Stomach (tissue), 19 donors: ENCODE data around the gene SLC12A7. TPM values are rescaled to one million over a fixed set of nuclear protein-coding genes. Genes with fewer than 3 reads are reported as not detected.
A peak's percentile ranks its signal among the peaks of the same experiment; 100 is the strongest.

Experiments used
- DNase-seq, 2 donors: peaks; one replicate each; pipeline versions ENCODE4 v3.0.0 to v3.0.0-alpha.2; 2013 to 2019
- H3K27ac ChIP-seq, 5 donors: fragments of 200-600 bp in 4 of 5; sonication (generic) in 4 of 5; one replicate each; pipeline ENCODE4 v1.5.1; 2013 to 2019; ENCODE audit warnings: mild to moderate bottlenecking in 1 of 5, moderate library complexity in 1 of 5
- H3K27me3 ChIP-seq, 3 donors: fragments of 200-600 bp; sonication (generic); one replicate each; pipeline ENCODE4 v1.5.1; 2017 to 2019; ENCODE audit warnings: mixed run types in 1 of 3
- H3K36me3 ChIP-seq, 4 donors: fragments of 200-600 bp; sonication (generic); 1 replicate in 3 of 4; 2 replicates in 1 of 4; pipeline ENCODE4 v1.5.1; 2016 to 2019
- H3K4me1 ChIP-seq, 4 donors: fragments of 200-600 bp; sonication (generic); one replicate each; pipeline ENCODE4 v1.5.1; 2016 to 2019
- H3K4me3 ChIP-seq, 4 donors: fragments of 200-600 bp; sonication (generic) in 3 of 4; one replicate each; pipeline ENCODE4 v1.5.1; 2016 to 2019; ENCODE audit warnings: mild to moderate bottlenecking in 1 of 4
- H3K9me3 ChIP-seq, 4 donors: fragments of 200-600 bp; sonication (generic); one replicate each; pipeline ENCODE4 v1.5.1; 2016 to 2019
- EP300 ChIP-seq: sonication (generic); formaldehyde crosslinking; IDR thresholded peaks from one replicate; pipeline ENCODE4 v1.6.1; 2017; ENCODE audit warnings: antibody characterized with exemption
- POLR2A ChIP-seq, 4 donors: fragments of 450-650 bp; IDR thresholded peaks; one replicate each; pipeline ENCODE4 v1.6.1; 2016; ENCODE audit warnings: antibody characterized with exemption in 4 of 4, control low read depth in 2 of 4, mild to moderate bottlenecking in 1 of 4, moderate library complexity in 1 of 4
- POLR2AphosphoS5 ChIP-seq, 3 donors: sonication (generic); formaldehyde crosslinking; IDR thresholded peaks; one replicate each; pipeline ENCODE4 v1.6.1; 2016; ENCODE audit warnings: antibody characterized with exemption in 3 of 3
- WGBS, 5 donors: extraction: QIAGEN DNeasy Blood & Tissue Kit in 3 of 5; methylation state at CpG; one replicate each; pipeline versions ENCODE4 v1.1.5 to v1.1.7; 2013 to 2018; 5-methylcytosine and 5-hydroxymethylcytosine counted together
- intact Hi-C: fragments of 100-400 bp; cut with DNase I; formaldehyde crosslinking; loops from one replicate; pipeline ENCODE4 v1.15.1; 2023; ENCODE audit warnings: low total_unique reads
- long read RNA-seq, 10 donors: transcript quantifications; one replicate each; lab custom pipeline, GENCODE V29; 2026
- polyA plus RNA-seq, 3 donors: library from polyadenylated mRNA; stranded (reverse); fragments of 200-250 nt; gene quantifications; one replicate each; pipeline ENCODE4 v1.2.3, GENCODE V29; 2013
- total RNA-seq, 5 donors: library from RNA; depleted of rRNA; stranded (reverse); fragments of >200 nt; gene quantifications; one replicate each; pipeline versions ENCODE4 v1.1.0 to v1.2.3, GENCODE V29; 2014 to 2016
- TF ChIP-seq, protein P1 (sequence below), 7 experiments: fragments of 450-650 bp in 4 of 7; fragments of 200-600 bp in 3 of 7; sonication (generic) in 3 of 7; IDR thresholded peaks; one replicate each; pipeline ENCODE4 v1.5.1; 2016 to 2019; ENCODE audit warnings: antibody characterized with exemption in 7 of 7, control low read depth in 2 of 7, mild to moderate bottlenecking in 1 of 7
- donor health status: healthy with polysubstance abuse.
- donor health status: Bipolar disorder and iron deficiency.
- donor health status: healthy.

SLC12A7 gene
- 100 to 1,000 TPM in 3 of 5 donors, 10 to 100 TPM in 2; 23.9 to 346 (median 126) TPM for total RNA-seq
- polyA plus RNA-seq, result 10 to 100 TPM in 2 of 3 donors, 1 to 10 TPM in 1; 4.7 to 12.4 (median 10.3) TPM
- long read RNA-seq, donor 1, result 0 reads
- long read RNA-seq, donor 2, partial matches to known transcripts, result 0 of 5 reads
- long read RNA-seq, donor 2, other reads (novel, unspliced or antisense), result 5 of 5 reads
- long read RNA-seq, donor 3, full-length matches to known transcripts, result 1 of 1 reads
- long read RNA-seq, donor 3, partial matches to known transcripts, result 0 of 1 reads
- long read RNA-seq, donor 3, other reads (novel, unspliced or antisense), result 0 of 1 reads
- long read RNA-seq, donor 4, result 0 reads
- long read RNA-seq, donor 5, full-length matches to known transcripts, result 1 of 1 reads
- long read RNA-seq, donor 5, partial matches to known transcripts, result 0 of 1 reads
- long read RNA-seq, donor 5, other reads (novel, unspliced or antisense), result 0 of 1 reads
- long read RNA-seq, donor 6, partial matches to known transcripts, result 6 of 6 reads
- long read RNA-seq, donor 6, other reads (novel, unspliced or antisense), result 0 of 6 reads
- long read RNA-seq, donor 7, full-length matches to known transcripts, result 1 of 1 reads
- long read RNA-seq, donor 7, partial matches to known transcripts, result 0 of 1 reads
- long read RNA-seq, donor 7, other reads (novel, unspliced or antisense), result 0 of 1 reads
- long read RNA-seq, donor 8, result 0 reads
- long read RNA-seq, donor 9, result 0 reads
- long read RNA-seq, donor 10, full-length matches to known transcripts, result 2 of 44 reads
- long read RNA-seq, donor 10, partial matches to known transcripts, result 42 of 44 reads
- long read RNA-seq, donor 10, other reads (novel, unspliced or antisense), result 0 of 44 reads

GRCh38 chr5:1111727-1112289 lies at the start of gene SLC12A7:
SLC12A7 (minus strand) TSS chr5:1112063; CDS start chr5:1111991, 72 bp downstream.
- 0 to 8% (median 1%) methylated on average over 9 to 79 of the region's 79 CpGs for whole genome bisulfite sequencing, 5 donors
- peak; percentile 81 to 90 for DNase-seq
- Histone ChIP-seq H3K9me3 (no peaks in the 10 kb centered on the region), H3K4me3 (peak within 1 kb of the TSS; percentile 82 to 98 (median 86)), H3K27me3 (peaks cover 0 to 17% (median 0%) of the 10 kb centered on the region in 3 donors), H3K27ac (peak within 1 kb of the TSS; percentile 92 to 97 (median 95)), H3K36me3 (no peaks in the 10 kb centered on the region), H3K4me1 (peaks cover 33 to 59% (median 57%) of the 10 kb centered on the region in 4 donors)
- TF ChIP-seq POLR2A (IDR thresholded peaks at IDR 0.05) (no peak), EP300 (no peak), POLR2AphosphoS5 (IDR thresholded peaks at IDR 0.05) (peak in 2 of 3 donors; percentile 86 to 93)
- TF ChIP-seq, protein P1, sequence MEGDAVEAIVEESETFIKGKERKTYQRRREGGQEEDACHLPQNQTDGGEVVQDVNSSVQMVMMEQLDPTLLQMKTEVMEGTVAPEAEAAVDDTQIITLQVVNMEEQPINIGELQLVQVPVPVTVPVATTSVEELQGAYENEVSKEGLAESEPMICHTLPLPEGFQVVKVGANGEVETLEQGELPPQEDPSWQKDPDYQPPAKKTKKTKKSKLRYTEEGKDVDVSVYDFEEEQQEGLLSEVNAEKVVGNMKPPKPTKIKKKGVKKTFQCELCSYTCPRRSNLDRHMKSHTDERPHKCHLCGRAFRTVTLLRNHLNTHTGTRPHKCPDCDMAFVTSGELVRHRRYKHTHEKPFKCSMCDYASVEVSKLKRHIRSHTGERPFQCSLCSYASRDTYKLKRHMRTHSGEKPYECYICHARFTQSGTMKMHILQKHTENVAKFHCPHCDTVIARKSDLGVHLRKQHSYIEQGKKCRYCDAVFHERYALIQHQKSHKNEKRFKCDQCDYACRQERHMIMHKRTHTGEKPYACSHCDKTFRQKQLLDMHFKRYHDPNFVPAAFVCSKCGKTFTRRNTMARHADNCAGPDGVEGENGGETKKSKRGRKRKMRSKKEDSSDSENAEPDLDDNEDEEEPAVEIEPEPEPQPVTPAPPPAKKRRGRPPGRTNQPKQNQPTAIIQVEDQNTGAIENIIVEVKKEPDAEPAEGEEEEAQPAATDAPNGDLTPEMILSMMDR (IDR thresholded peaks at IDR 0.05), result no peak
- intact Hi-C loops, result no loop called here

DNA sequence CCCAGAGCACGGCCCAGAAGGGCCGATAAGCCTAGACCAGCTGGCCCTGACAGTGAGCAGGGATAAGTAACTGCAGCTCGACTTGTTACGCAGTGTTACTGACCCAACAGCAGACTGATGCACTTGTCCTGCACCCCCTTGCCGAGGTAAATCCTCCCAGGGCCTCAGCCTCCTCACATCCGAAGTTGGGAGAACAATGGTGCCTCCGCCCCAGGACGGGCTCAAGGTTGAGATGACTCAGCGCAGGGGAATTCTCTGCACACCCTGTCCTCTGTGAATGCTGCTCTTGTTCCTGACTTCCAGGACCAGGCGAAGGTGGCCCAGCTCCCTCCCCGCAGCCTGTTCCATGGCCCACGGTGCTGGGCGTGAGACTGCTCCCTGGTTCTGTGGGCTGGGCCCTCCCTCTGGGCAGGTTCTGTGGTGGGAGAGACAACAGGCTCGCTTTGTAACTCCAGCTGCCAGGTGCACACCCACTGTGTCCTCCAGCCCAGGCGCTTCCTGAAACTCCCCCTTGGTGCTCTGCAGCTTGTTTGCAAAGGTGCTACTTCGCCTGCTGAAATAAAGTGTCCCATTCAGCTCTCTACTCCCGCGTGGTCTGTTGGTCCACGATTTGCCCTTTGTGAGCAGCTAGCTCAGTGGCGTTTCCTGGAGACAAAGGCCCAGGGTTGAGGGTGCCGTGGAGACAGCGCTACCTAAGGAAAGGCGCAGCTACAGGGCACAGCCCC lies 49.4 kb upstream of the SLC12A7 start:
- H3K4me3 ChIP-seq, result no peak overlapping the region
- peak overlapping the region in 3 of 5 donors; percentile 60 to 70 (median 68) for H3K27ac ChIP-seq
- WGBS, 5 donors, result 48 to 70% (median 54%) methylated on average over 14 to 23 of the region's 23 CpGs
- peak; percentile 56 to 78 for DNase-seq
- peaks cover 6 to 15% (median 12%) of the 10 kb centered on the region in 4 donors for H3K4me1 ChIP-seq
- TF ChIP-seq, protein P1 (IDR thresholded peaks at IDR 0.05), result no peak
- peak in 1 of 3 donors; percentile 11 for TF ChIP-seq POLR2AphosphoS5 (IDR thresholded peaks at IDR 0.05)
- no peaks in the 10 kb centered on the region for H3K36me3 ChIP-seq
- intact Hi-C loops, result loop anchor here (10.0 kb wide), 1 partner anchor 236 kb away; no protein-coding TSS in a partner anchor
- H3K27me3 ChIP-seq, result peaks cover 0 to 52% (median 4%) of the 10 kb centered on the region in 3 donors
- peaks cover 3 to 6% (median 5%) of the 10 kb centered on the region in 4 donors for H3K9me3 ChIP-seq

DNA sequence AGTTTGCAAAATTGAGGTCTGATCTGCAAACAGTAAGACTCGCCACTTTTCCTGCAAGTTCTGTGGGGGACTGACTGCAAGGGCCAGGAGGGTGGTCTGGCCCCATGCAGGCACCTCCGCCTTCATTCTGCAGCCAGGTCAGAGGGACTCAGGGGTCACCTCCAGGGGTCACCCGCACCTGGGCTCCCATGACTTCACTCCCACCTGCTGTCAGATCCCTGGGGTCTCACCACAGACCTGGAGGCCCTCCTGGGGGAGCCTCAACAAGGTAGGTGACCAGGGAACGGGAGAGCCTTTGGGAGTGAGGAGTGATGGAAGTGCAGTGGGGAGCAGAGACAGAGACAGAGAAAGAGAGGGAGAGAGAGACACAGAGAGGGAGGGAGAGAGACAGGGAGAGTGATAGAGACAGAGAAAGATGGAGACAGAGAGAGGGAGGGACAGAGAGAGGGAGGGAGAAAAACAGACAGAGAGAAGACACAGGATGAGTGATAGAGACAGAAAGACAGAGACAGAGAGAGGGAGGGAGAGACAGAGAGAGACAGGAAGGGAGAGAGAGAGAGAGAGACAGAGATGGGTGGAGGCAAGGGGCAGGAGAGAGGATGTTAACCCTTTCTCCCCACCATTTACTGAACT lies 48.0 kb upstream of the SLC12A7 start:
- no peak for DNase-seq
- WGBS, 5 donors, result 77 to 80% (median 79%) methylated on average over 3 to 4 of the region's 4 CpGs
- H3K9me3 ChIP-seq, result peaks cover 3 to 6% (median 5%) of the 10 kb centered on the region in 4 donors
- peaks cover 0 to 66% (median 18%) of the 10 kb centered on the region in 3 donors for H3K27me3 ChIP-seq
- no peak for TF ChIP-seq EP300
- TF ChIP-seq, protein P1 (IDR thresholded peaks at IDR 0.05), result no peak
- TF ChIP-seq POLR2AphosphoS5 (IDR thresholded peaks at IDR 0.05), result no peak
- TF ChIP-seq POLR2A (IDR thresholded peaks at IDR 0.05), result no peak
- no peaks in the 10 kb centered on the region for H3K36me3 ChIP-seq
- peaks cover 19 to 28% (median 25%) of the 10 kb centered on the region in 4 donors for H3K4me1 ChIP-seq
- intact Hi-C loops, result loop anchor here (10.0 kb wide), 1 partner anchor 235 kb away; no protein-coding TSS in a partner anchor
- no peak overlapping the region for H3K4me3 ChIP-seq
- no peak overlapping the region for H3K27ac ChIP-seq
